IPS-15b (cell line): ENCODE measurements around the gene KRTAP24-1.

Experiments used
- H3K27me3 ChIP-seq: one replicate; pipeline ENCODE4 v1.6.1; 2013; ENCODE audit warnings: low read length; ENCODE audit not compliant: control insufficient read depth, insufficient read depth
- H3K36me3 ChIP-seq: one replicate; pipeline ENCODE4 v1.6.1; 2013; ENCODE audit warnings: low read length; ENCODE audit not compliant: control insufficient read depth, insufficient read depth
- H3K4me1 ChIP-seq: one replicate; pipeline ENCODE4 v1.6.1; 2013; ENCODE audit warnings: mild to moderate bottlenecking, low read length; ENCODE audit not compliant: control insufficient read depth, insufficient read depth
- H3K4me3 ChIP-seq: one replicate; pipeline ENCODE4 v1.5.1; 2013; ENCODE audit warnings: low read depth, low read length
- H3K9ac ChIP-seq: one replicate; pipeline ENCODE4 v1.6.1; 2013; ENCODE audit warnings: low read depth, mild to moderate bottlenecking, low read length
- H3K9me3 ChIP-seq: one replicate; pipeline ENCODE4 v1.6.1; 2013; ENCODE audit warnings: mild to moderate bottlenecking, low read length; ENCODE audit not compliant: control insufficient read depth, insufficient read depth

Gene KRTAP24-1

DNA sequence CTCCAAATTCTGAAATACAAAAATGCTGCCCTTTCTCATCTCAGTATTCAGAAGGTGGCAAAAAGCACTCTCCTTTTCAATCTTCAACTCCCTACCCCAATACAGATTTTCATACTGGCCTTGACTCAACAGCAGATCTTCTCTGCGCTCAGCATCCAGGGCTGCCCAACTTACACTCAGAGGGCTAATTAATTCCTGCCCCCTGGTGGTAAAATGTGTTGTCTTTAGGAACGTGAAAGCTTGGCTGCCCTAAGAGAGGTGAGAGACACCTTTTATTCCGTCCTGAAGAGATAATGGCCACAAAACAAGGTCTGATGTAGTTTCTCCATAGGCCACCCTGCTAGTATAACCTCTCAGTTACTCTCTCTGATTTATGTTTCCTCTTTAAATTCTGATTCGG is 25.0 kb downstream of the KRTAP24-1 start:
- no peaks in the 10 kb centered on the region for H3K27me3 ChIP-seq
- H3K36me3 ChIP-seq, result no peaks in the 10 kb centered on the region
- no peaks in the 10 kb centered on the region for H3K4me1 ChIP-seq
- no peaks in the 10 kb centered on the region for H3K9me3 ChIP-seq
- no peak overlapping the region for H3K9ac ChIP-seq
- no peak overlapping the region for H3K4me3 ChIP-seq

DNA sequence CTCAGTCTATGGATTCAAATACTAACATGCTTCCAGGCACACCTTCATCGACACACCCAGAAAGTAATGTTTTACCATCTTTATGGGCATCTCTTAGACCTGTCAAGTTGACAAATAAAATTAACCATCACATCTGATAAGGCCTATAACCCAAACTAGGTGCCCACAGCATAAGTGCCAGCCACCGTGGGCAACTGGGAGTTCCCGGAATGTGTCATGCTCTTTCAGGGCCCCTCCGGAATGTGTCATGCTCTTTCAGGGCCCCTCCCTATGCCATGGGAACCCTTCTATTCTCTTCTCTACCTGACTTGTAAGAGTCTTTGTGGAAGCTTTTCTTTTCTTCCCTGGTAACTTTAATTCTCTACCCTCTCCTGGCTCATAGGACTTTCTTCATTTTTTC is 26.6 kb downstream of the KRTAP24-1 start:
- no peaks in the 10 kb centered on the region for H3K36me3 ChIP-seq
- no peaks in the 10 kb centered on the region for H3K27me3 ChIP-seq
- no peaks in the 10 kb centered on the region for H3K4me1 ChIP-seq
- H3K9me3 ChIP-seq, result no peaks in the 10 kb centered on the region
- no peak overlapping the region for H3K4me3 ChIP-seq
- H3K9ac ChIP-seq, result no peak overlapping the region

- no peak overlapping the region for H3K4me3 ChIP-seq
- no peaks in the 10 kb centered on the region for H3K27me3 ChIP-seq
- no peak overlapping the region for H3K9ac ChIP-seq
- H3K36me3 ChIP-seq, result no peaks in the 10 kb centered on the region
- no peaks in the 10 kb centered on the region for H3K9me3 ChIP-seq
- H3K4me1 ChIP-seq, result no peaks in the 10 kb centered on the region
These were observed 27.1 kb downstream of the KRTAP24-1 start for GRCh38 chr21:30255679-30256078.

GRCh38 chr21:30251781-30252180 is 31.0 kb downstream of the KRTAP24-1 start:
- Histone ChIP-seq H3K4me3 (no peak overlapping the region), H3K27me3 (no peaks in the 10 kb centered on the region), H3K9ac (no peak overlapping the region), H3K36me3 (no peaks in the 10 kb centered on the region), H3K4me1 (no peaks in the 10 kb centered on the region), H3K9me3 (no peaks in the 10 kb centered on the region)

DNA sequence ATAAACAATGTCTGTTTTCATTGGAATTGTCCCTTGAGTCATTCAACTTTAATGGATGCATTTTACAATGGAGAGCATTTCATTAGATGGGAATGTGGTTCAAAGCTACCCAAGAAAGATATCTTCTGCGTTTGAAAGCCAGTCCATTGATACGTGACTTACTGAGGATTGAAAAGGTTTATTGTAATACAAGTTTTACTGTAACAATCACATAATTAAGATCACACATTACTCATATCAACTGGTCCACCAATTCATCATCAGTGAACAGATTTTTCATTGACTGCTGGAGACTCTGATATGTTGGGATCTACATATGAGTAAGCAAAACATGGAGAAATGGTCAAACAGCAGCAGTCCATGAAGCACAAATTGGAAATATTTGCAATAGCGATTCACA is 32.8 kb downstream of the KRTAP24-1 start:
- no peaks in the 10 kb centered on the region for H3K36me3 ChIP-seq
- no peaks in the 10 kb centered on the region for H3K4me1 ChIP-seq
- H3K9me3 ChIP-seq, result no peaks in the 10 kb centered on the region

GRCh38 chr21:30248844-30249243 is 33.9 kb downstream of the KRTAP24-1 start:
- Histone ChIP-seq H3K27me3 (no peaks in the 10 kb centered on the region), H3K4me3 (no peak overlapping the region), H3K4me1 (no peaks in the 10 kb centered on the region), H3K9me3 (no peaks in the 10 kb centered on the region), H3K9ac (no peak overlapping the region), H3K36me3 (no peaks in the 10 kb centered on the region)

More for the DNA sequence above, 32.8 kb downstream of the KRTAP24-1 start:
- Histone ChIP-seq H3K9ac (no peak overlapping the region), H3K27me3 (no peaks in the 10 kb centered on the region), H3K4me3 (no peak overlapping the region)

DNA sequence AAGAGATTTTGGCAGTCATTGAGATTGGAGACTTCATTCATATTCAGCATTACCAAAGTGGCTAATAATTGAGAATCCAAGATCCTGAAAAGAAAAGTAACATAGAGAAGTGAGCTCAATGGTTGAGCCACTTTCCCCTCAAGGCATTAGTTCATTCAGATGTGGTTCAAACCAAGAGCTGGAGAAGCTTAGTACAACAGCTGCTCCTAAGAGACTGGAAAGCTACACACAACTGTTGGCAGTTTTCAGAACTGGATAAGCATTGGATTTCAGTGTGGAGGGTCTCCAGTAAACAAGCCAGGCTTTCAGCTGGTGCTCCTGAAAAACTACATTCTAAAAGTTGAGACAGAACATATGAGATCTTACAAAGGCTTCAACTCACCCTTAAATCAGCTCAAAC is 37.7 kb downstream of the KRTAP24-1 start:
- H3K27me3 ChIP-seq, result no peaks in the 10 kb centered on the region
- H3K9ac ChIP-seq, result no peak overlapping the region
- H3K4me3 ChIP-seq, result no peak overlapping the region
- no peaks in the 10 kb centered on the region for H3K36me3 ChIP-seq
- no peaks in the 10 kb centered on the region for H3K9me3 ChIP-seq
- H3K4me1 ChIP-seq, result no peaks in the 10 kb centered on the region

GRCh38 chr21:30243691-30244090 is 39.1 kb downstream of the KRTAP24-1 start:
- no peaks in the 10 kb centered on the region for H3K4me1 ChIP-seq
- H3K9ac ChIP-seq, result no peak overlapping the region
- no peaks in the 10 kb centered on the region for H3K9me3 ChIP-seq
- H3K36me3 ChIP-seq, result no peaks in the 10 kb centered on the region
- no peak overlapping the region for H3K4me3 ChIP-seq
- no peaks in the 10 kb centered on the region for H3K27me3 ChIP-seq

DNA sequence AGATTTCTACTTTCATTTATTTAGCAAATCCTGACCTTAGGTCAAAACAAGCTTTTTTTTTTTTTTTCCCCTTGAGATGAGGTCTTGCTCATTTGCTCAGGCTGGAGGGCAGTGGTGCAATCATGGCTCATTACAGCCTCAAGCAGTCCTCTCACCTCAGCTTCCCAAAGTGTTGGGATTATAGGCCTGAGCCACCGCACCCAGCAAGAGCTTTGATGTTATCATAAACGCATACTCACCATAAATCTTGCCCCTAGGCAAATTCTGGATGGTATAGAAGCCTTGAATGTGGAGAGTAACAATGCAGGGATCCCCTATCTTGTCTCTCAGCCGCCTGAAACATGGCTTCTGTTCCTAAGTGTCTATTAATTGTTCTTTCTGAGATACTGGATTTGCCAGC is 42.1 kb downstream of the KRTAP24-1 start:
- no peaks in the 10 kb centered on the region for H3K36me3 ChIP-seq
- no peaks in the 10 kb centered on the region for H3K9me3 ChIP-seq
- H3K4me3 ChIP-seq, result no peak overlapping the region
- H3K27me3 ChIP-seq, result no peaks in the 10 kb centered on the region
- no peak overlapping the region for H3K9ac ChIP-seq
- no peaks in the 10 kb centered on the region for H3K4me1 ChIP-seq

DNA sequence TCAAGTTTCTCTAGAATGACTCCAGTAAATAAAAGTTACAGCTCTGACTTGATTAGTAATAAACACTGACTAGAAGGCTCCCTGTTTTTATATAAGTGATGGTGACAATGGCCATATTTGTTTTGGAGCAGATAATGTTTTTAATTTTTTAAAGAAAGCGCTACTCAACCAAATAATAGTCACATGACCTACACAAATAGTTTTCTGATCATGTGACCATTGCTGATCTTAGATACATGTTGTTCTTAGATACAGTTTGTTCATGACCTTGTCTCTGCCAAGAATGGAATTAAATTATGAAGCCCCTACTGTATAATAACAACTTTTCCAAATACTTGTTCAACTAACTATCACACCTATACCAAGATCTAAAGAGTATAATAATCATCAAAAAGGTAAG is 44.6 kb downstream of the KRTAP24-1 start:
- no peak overlapping the region for H3K9ac ChIP-seq
- H3K4me1 ChIP-seq, result no peaks in the 10 kb centered on the region
- H3K36me3 ChIP-seq, result no peaks in the 10 kb centered on the region
- H3K27me3 ChIP-seq, result no peaks in the 10 kb centered on the region
- no peak overlapping the region for H3K4me3 ChIP-seq
- no peaks in the 10 kb centered on the region for H3K9me3 ChIP-seq

DNA sequence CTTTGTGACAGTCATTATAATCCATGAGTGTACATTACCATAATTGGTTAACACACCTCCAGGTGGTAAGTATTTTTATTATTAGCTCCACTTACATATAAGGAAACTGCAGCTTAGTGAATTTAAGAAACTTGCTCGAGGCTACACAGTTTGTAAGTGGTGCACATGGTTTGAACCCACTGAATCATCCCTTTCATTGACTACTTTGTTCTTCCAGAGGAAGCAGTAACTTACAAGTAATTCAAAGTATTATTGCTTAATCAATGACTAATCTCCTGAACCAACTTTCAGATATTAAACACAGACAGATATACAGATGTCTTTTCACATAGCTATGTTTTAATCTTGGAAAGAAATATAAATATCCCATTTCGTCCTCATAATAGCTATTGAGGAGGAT is 48.1 kb downstream of the KRTAP24-1 start:
- Histone ChIP-seq H3K9me3 (no peaks in the 10 kb centered on the region), H3K36me3 (no peaks in the 10 kb centered on the region), H3K4me3 (no peak overlapping the region), H3K27me3 (no peaks in the 10 kb centered on the region), H3K4me1 (no peaks in the 10 kb centered on the region), H3K9ac (no peak overlapping the region)

DNA sequence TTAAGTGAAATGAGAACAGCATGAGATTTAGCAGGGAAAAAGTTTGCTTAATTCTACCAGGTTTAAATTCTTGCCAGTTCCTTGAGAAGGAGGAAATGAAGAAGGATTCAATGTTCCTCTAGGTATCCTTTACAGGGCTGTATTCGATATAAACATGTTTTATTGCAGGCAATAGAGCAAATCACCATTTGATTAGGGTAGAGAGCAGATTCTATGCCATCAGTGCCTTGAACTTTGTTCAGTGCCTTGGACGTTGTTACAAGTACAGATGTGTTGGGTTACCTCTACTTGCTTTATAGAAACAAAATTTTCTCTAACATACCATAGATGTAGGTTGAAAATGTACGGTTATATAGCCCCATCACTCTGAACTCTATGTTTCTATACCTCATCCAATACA is 48.7 kb downstream of the KRTAP24-1 start:
- no peak overlapping the region for H3K4me3 ChIP-seq
- H3K36me3 ChIP-seq, result no peaks in the 10 kb centered on the region
- no peak overlapping the region for H3K9ac ChIP-seq
- H3K9me3 ChIP-seq, result no peaks in the 10 kb centered on the region
- no peaks in the 10 kb centered on the region for H3K4me1 ChIP-seq
- H3K27me3 ChIP-seq, result no peaks in the 10 kb centered on the region
